ENCODE data around the gene KIF3A.

The KIF3A gene

DNA sequence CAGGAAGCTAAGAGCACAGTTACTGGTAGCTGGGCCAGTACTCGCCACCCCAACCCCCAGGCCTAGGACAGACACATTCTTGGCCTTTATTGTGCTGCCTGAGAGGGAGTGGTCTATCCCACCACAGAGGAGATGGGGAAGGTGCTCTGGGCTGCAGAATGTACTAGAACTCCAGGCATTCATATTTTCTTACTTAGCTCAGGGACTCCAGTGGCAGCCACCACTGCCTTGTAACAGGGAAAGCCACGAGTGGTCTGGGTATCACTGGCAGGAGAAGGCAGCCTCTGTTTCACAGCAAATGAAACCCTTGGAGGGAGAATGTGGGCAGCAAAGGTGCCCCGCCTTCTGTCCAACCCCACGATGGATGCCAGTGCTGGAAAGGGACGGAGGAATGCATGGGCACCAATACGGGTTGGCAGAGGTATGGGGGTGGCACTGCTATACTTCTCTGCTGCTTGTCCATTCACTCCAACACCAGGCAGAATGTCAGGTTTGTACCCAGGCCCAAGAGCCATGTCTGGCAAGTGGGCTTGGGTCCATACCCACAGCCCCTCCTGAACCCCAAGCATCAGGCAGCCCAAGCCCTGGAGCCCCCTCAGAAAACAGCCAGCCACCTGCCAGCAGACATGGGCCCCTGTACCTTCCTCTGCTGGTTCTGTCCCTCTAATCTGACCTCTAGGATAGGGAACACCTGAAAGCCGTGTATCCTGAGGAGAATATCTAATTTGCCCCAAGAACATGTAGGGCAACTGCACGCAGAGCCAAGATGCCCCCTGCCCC, 35.1 kb upstream of the KIF3A start:
- H3K36me3 ChIP-seq, result no peaks in the 10 kb centered on the region
- TF ChIP-seq, protein P1, sequence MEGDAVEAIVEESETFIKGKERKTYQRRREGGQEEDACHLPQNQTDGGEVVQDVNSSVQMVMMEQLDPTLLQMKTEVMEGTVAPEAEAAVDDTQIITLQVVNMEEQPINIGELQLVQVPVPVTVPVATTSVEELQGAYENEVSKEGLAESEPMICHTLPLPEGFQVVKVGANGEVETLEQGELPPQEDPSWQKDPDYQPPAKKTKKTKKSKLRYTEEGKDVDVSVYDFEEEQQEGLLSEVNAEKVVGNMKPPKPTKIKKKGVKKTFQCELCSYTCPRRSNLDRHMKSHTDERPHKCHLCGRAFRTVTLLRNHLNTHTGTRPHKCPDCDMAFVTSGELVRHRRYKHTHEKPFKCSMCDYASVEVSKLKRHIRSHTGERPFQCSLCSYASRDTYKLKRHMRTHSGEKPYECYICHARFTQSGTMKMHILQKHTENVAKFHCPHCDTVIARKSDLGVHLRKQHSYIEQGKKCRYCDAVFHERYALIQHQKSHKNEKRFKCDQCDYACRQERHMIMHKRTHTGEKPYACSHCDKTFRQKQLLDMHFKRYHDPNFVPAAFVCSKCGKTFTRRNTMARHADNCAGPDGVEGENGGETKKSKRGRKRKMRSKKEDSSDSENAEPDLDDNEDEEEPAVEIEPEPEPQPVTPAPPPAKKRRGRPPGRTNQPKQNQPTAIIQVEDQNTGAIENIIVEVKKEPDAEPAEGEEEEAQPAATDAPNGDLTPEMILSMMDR (IDR thresholded peaks at IDR 0.05; ENCODE audit: low read depth, low read length), result no peak

DNA sequence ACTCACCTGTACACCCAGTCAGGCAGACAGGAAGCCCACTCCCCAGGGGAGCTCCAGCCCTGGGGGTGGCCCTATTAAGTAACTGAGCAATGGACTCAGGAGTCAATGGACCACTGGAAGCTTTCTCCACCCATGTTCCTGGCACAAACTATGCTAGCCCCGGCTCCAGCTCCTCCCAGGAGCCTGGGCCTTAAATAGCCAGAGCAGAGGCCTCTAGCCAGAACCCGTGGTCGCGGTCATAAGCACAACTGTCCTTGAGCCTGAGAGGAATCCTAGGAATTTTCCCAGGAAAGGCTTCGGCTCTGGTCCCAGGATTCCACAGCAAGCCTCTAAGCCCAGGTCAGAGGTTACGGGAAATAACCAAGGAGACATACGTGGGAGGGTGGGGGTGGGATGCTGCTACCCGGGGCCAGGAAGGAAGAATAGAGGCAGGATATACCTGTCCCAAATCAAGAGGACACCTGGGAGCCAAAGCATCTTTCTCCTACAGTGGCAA, 34.2 kb upstream of the KIF3A start:
- H3K4me1 ChIP-seq, result peaks cover 22% of the 10 kb centered on the region
- H3K27me3 ChIP-seq, result no peaks in the 10 kb centered on the region
- H3K36me3 ChIP-seq, result no peaks in the 10 kb centered on the region
- no peaks in the 10 kb centered on the region for H3K9me3 ChIP-seq
- TF ChIP-seq, protein P1 (IDR thresholded peaks at IDR 0.05; ENCODE audit: low read depth, low read length), result no peak
- no peak overlapping the region for H3K4me3 ChIP-seq (ENCODE audit: low read depth, low read length)
- DNase-seq, result no peak

More for the DNA sequence above, 35.1 kb upstream of the KIF3A start:
- no peak for DNase-seq
- Histone ChIP-seq H3K4me3 (ENCODE audit: low read depth, low read length) (no peak overlapping the region), H3K27me3 (no peaks in the 10 kb centered on the region), H3K9me3 (no peaks in the 10 kb centered on the region), H3K4me1 (peaks cover 22% of the 10 kb centered on the region)

DNA sequence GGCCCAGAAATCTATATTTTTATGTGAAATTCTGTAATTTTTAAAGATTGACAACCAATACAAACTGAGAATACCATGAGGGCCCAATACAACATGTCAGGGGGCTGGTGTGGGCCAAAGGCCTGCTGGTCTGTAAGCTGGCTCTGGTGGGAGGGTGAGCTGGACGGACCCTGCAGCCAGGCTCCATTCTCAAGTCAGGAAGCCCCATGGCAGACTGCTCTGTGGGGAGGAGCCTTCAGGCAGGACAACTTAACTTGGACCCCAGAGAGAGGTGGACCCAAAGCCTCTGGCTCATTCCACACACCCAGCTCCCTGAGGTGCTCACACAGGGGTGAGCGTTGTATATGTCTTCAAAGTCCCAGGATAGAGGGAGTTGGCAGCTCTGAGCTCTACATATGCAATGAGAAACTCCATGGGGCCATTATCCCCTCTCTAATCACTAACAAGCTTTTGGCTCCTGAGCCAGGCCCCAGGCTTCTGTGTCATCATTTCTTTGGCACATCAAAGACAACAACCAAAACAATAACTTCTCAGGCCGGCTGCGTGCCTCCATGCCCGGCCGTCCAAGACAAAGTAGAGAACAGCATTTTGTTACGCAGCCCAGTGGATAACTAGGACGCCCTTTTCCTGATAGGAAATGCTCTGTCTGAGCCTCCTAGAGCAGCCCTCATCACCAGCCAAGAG, 33.3 kb upstream of the KIF3A start:
- TF ChIP-seq, protein P1 (IDR thresholded peaks at IDR 0.05; ENCODE audit: low read depth, low read length), result no peak
- no peaks in the 10 kb centered on the region for H3K9me3 ChIP-seq
- H3K4me3 ChIP-seq (ENCODE audit: low read depth, low read length), result no peak overlapping the region
- DNase-seq, result no peak
- peaks cover 19% of the 10 kb centered on the region for H3K4me1 ChIP-seq
- no peaks in the 10 kb centered on the region for H3K27me3 ChIP-seq
- H3K36me3 ChIP-seq, result no peaks in the 10 kb centered on the region

DNA sequence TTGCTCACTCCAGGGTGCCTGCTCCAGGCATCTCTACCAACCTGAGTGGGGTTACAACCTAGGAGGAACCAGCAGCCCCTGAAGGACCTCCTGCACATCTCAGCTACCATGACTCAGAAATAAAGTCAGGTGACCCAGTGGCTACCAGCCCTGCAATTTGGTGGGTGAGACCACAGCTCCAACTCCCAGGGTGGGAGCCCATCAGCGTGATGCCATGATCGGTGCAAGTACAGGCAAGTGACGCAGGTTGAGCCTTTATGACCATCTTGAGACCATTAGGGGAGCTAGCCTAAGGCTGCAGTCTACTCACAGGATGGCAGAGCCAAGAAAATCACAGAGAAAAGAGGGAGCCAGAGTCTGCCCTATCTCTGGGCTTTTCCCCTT, 31.1 kb upstream of the KIF3A start:
- Histone ChIP-seq H3K36me3 (peaks cover 8% of the 10 kb centered on the region), H3K4me3 (ENCODE audit: low read depth, low read length) (no peak overlapping the region), H3K27me3 (no peaks in the 10 kb centered on the region), H3K9me3 (no peaks in the 10 kb centered on the region), H3K4me1 (peaks cover 5% of the 10 kb centered on the region; the same call in 1 of the 2 replicates)
- DNase-seq, result no peak
- TF ChIP-seq, protein P1 (IDR thresholded peaks at IDR 0.05; ENCODE audit: low read depth, low read length), result no peak

DNA sequence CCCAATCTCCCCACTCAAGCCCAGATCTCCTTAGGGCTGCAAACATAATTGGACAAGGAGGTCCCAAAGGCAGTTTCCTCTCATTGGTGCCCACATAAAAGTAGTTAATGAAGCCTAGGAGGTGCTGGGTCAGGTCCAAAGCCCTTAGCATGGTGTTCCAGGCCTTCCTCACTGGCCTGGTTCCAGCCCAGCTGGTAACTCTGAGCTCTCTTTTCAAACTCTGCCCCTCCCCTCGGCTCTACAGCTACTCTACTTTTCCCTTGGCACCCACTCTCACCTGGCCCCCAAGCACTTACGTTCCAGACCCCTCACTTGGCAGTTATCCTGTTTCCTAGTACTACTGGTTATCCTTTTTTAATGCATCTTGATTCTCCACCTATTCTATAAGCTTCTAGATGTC, 29.8 kb upstream of the KIF3A start:
- Histone ChIP-seq H3K36me3 (peaks cover 8% of the 10 kb centered on the region), H3K27me3 (no peaks in the 10 kb centered on the region), H3K4me3 (ENCODE audit: low read depth, low read length) (no peak overlapping the region), H3K9me3 (no peaks in the 10 kb centered on the region), H3K4me1 (no peaks in the 10 kb centered on the region; the same call in 1 of the 2 replicates)
- TF ChIP-seq, protein P1 (IDR thresholded peaks at IDR 0.05; ENCODE audit: low read depth, low read length), result no peak
- DNase-seq, result no peak

DNA sequence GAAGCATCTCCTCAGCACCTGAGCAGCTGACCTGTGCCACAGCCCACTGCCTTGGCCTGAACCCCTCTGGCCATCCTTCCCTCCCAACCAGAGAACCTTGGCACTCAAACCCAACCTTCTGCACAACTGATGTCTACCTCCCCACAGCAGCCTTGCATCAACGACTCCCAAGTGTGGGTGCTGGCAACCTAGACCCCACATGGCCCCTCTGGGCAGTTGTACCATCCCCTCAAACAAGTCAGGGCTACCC, 29.4 kb upstream of the KIF3A start:
- TF ChIP-seq, protein P1 (IDR thresholded peaks at IDR 0.05; ENCODE audit: low read depth, low read length), result no peak
- no peaks in the 10 kb centered on the region; the same call in 1 of the 2 replicates for H3K4me1 ChIP-seq
- no peak overlapping the region for H3K4me3 ChIP-seq (ENCODE audit: low read depth, low read length)
- H3K9me3 ChIP-seq, result no peaks in the 10 kb centered on the region
- peaks cover 11% of the 10 kb centered on the region for H3K36me3 ChIP-seq
- no peaks in the 10 kb centered on the region for H3K27me3 ChIP-seq
- no peak for DNase-seq
